ENCODE results near the gene VPS13D. TPM values are rescaled to one million over a fixed set of nuclear protein-coding genes. Genes with fewer than 3 reads are reported as not detected.

VPS13D gene
- total and polyA plus RNA-seq, 2 experiments from 2014 or later = 10.7 to 34.9 TPM

DNA sequence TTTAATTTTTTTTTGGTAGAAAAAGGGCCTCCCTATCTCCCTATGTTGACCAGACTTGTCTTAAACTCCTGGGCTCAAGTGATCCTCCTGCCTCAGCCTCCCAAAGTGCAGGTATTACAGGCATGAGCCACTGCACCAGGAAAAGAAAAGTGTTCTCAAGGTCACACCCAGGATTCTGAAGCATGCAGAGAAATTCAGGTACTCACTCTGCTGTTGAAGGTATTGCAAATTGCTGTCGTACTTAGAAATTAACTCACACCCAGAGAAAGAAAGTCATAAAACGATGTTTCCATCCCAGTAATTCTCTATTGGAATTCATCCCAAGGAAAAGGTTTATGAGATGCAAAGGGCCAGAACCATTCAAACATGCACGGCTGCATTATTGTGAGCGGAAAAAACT is 314.5 kb downstream of the VPS13D start:
- no peaks in the 10 kb centered on the region for H3K9me3 Mint-ChIP-seq
- H3K4me1 Mint-ChIP-seq = peaks cover 25% of the 10 kb centered on the region
- H3K27ac Mint-ChIP-seq = no peak overlapping the region

More for the DNA sequence above, 314.5 kb downstream of the VPS13D start:
- H3K79me2 ChIP-seq (replicated peaks; ENCODE audit: insufficient read depth) = no peaks in the 10 kb centered on the region
- TF ChIP-seq, protein P1, sequence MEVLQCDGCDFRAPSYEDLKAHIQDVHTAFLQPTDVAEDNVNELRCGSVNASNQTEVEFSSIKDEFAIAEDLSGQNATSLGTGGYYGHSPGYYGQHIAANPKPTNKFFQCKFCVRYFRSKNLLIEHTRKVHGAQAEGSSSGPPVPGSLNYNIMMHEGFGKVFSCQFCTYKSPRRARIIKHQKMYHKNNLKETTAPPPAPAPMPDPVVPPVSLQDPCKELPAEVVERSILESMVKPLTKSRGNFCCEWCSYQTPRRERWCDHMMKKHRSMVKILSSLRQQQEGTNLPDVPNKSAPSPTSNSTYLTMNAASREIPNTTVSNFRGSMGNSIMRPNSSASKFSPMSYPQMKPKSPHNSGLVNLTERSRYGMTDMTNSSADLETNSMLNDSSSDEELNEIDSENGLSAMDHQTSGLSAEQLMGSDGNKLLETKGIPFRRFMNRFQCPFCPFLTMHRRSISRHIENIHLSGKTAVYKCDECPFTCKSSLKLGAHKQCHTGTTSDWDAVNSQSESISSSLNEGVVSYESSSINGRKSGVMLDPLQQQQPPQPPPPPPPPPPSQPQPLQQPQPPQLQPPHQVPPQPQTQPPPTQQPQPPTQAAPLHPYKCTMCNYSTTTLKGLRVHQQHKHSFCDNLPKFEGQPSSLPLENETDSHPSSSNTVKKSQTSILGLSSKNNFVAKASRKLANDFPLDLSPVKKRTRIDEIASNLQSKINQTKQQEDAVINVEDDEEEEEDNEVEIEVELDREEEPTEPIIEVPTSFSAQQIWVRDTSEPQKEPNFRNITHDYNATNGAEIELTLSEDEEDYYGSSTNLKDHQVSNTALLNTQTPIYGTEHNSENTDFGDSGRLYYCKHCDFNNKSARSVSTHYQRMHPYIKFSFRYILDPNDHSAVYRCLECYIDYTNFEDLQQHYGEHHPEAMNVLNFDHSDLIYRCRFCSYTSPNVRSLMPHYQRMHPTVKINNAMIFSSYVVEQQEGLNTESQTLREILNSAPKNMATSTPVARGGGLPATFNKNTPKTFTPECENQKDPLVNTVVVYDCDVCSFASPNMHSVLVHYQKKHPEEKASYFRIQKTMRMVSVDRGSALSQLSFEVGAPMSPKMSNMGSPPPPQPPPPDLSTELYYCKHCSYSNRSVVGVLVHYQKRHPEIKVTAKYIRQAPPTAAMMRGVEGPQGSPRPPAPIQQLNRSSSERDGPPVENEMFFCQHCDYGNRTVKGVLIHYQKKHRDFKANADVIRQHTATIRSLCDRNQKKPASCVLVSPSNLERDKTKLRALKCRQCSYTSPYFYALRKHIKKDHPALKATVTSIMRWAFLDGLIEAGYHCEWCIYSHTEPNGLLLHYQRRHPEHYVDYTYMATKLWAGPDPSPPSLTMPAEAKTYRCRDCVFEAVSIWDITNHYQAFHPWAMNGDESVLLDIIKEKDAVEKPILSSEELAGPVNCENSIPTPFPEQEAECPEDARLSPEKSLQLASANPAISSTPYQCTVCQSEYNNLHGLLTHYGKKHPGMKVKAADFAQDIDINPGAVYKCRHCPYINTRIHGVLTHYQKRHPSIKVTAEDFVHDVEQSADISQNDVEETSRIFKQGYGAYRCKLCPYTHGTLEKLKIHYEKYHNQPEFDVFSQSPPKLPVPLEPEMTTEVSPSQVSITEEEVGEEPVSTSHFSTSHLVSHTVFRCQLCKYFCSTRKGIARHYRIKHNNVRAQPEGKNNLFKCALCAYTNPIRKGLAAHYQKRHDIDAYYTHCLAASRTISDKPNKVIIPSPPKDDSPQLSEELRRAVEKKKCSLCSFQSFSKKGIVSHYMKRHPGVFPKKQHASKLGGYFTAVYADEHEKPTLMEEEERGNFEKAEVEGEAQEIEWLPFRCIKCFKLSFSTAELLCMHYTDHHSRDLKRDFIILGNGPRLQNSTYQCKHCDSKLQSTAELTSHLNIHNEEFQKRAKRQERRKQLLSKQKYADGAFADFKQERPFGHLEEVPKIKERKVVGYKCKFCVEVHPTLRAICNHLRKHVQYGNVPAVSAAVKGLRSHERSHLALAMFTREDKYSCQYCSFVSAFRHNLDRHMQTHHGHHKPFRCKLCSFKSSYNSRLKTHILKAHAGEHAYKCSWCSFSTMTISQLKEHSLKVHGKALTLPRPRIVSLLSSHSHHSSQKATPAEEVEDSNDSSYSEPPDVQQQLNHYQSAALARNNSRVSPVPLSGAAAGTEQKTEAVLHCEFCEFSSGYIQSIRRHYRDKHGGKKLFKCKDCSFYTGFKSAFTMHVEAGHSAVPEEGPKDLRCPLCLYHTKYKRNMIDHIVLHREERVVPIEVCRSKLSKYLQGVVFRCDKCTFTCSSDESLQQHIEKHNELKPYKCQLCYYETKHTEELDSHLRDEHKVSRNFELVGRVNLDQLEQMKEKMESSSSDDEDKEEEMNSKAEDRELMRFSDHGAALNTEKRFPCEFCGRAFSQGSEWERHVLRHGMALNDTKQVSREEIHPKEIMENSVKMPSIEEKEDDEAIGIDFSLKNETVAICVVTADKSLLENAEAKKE (CRISPR knock-in tag; IDR thresholded peaks at IDR 0.05) = no peak
- no peak for TF ChIP-seq NANOG (IDR thresholded peaks at IDR 0.05; ENCODE audit: borderline replicate concordance)
- TF ChIP-seq JUNB (IDR thresholded peaks at IDR 0.05; ENCODE audit: unreplicated experiment) = no peak
- no peak for TF ChIP-seq EZH2phosphoT487 (IDR thresholded peaks at IDR 0.05; ENCODE audit: unreplicated experiment)
- TF ChIP-seq, protein P2, sequence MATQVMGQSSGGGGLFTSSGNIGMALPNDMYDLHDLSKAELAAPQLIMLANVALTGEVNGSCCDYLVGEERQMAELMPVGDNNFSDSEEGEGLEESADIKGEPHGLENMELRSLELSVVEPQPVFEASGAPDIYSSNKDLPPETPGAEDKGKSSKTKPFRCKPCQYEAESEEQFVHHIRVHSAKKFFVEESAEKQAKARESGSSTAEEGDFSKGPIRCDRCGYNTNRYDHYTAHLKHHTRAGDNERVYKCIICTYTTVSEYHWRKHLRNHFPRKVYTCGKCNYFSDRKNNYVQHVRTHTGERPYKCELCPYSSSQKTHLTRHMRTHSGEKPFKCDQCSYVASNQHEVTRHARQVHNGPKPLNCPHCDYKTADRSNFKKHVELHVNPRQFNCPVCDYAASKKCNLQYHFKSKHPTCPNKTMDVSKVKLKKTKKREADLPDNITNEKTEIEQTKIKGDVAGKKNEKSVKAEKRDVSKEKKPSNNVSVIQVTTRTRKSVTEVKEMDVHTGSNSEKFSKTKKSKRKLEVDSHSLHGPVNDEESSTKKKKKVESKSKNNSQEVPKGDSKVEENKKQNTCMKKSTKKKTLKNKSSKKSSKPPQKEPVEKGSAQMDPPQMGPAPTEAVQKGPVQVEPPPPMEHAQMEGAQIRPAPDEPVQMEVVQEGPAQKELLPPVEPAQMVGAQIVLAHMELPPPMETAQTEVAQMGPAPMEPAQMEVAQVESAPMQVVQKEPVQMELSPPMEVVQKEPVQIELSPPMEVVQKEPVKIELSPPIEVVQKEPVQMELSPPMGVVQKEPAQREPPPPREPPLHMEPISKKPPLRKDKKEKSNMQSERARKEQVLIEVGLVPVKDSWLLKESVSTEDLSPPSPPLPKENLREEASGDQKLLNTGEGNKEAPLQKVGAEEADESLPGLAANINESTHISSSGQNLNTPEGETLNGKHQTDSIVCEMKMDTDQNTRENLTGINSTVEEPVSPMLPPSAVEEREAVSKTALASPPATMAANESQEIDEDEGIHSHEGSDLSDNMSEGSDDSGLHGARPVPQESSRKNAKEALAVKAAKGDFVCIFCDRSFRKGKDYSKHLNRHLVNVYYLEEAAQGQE (IDR thresholded peaks at IDR 0.05; ENCODE audit: unreplicated experiment) = no peak
- no peak for TF ChIP-seq ZNF331 (CRISPR knock-in tag; IDR thresholded peaks at IDR 0.05; ENCODE audit: low read depth)
- TF ChIP-seq EZH2 (IDR thresholded peaks at IDR 0.05; ENCODE audit: low read depth, unreplicated experiment) = no peak
- ATAC-seq = no peak
- no peaks in the 10 kb centered on the region for H4K20me1 ChIP-seq (replicated peaks; ENCODE audit: insufficient read depth)
- H3K27me3 ChIP-seq (ENCODE audit: insufficient read depth) = no peaks in the 10 kb centered on the region
- H3K4me2 ChIP-seq = no peak overlapping the region
- H3K36me3 Mint-ChIP-seq (ENCODE audit: low read depth) = no peaks in the 10 kb centered on the region
- no peaks in the 10 kb centered on the region; the same call in 1 of the 2 replicates for H3K4me1 ChIP-seq (ENCODE audit: insufficient read depth)
- no peak overlapping the region for H2AFZ ChIP-seq
- DNase-seq (ENCODE audit: low spot score) = no peak
- H3K4me3 ChIP-seq = no peak overlapping the region
- no peaks in the 10 kb centered on the region for H3K36me3 ChIP-seq (ENCODE audit: insufficient read depth)
- no peaks in the 10 kb centered on the region for H3K9me2 ChIP-seq (ENCODE audit: insufficient read depth)
- no peaks in the 10 kb centered on the region for H3F3A ChIP-seq (replicated peaks; ENCODE audit: low read depth)
- no peak overlapping the region for H3K4me3 Mint-ChIP-seq
- H3K27me3 Mint-ChIP-seq (ENCODE audit: insufficient read depth, low read depth, poor library complexity) = peaks cover 12% of the 10 kb centered on the region
- no peak overlapping the region for H3K27ac ChIP-seq (ENCODE audit: low read depth)

All from GM23338 (cell line).